ENCODE data around the gene YIPF1. TPM values are rescaled to one million over a fixed set of nuclear protein-coding genes. Genes with fewer than 3 reads are reported as not detected.

YIPF1 gene
- total RNA-seq, result 10 to 100 TPM; 11.2 to 23.5 (median 14.4) TPM
- 10 to 100 TPM in 1 of 2 donors, 1 to 10 TPM in 1; 8.7 to 29.5 TPM for polyA plus RNA-seq
- long read RNA-seq, donor 1, transcript YIPF1-201 (11 exons, 1,858 nt), result major isoform, 5 of 25 reads
- long read RNA-seq, donor 1, partial matches to known transcripts, result 3 of 25 reads
- long read RNA-seq, donor 1, other reads (novel, unspliced or antisense), result 16 of 25 reads
- long read RNA-seq, donor 2, transcript YIPF1-203 (11 exons, 1,602 nt), result major isoform, 22 of 122 reads
- long read RNA-seq, donor 2, transcript YIPF1-201 (11 exons, 1,858 nt), result minor isoform, 21 of 122 reads
- long read RNA-seq, donor 2, partial matches to known transcripts, result 4 of 122 reads
- long read RNA-seq, donor 2, other reads (novel, unspliced or antisense), result 75 of 122 reads
- long read RNA-seq, donor 3, partial matches to known transcripts, result 3 of 26 reads
- long read RNA-seq, donor 3, other reads (novel, unspliced or antisense), result 19 of 26 reads

DNA sequence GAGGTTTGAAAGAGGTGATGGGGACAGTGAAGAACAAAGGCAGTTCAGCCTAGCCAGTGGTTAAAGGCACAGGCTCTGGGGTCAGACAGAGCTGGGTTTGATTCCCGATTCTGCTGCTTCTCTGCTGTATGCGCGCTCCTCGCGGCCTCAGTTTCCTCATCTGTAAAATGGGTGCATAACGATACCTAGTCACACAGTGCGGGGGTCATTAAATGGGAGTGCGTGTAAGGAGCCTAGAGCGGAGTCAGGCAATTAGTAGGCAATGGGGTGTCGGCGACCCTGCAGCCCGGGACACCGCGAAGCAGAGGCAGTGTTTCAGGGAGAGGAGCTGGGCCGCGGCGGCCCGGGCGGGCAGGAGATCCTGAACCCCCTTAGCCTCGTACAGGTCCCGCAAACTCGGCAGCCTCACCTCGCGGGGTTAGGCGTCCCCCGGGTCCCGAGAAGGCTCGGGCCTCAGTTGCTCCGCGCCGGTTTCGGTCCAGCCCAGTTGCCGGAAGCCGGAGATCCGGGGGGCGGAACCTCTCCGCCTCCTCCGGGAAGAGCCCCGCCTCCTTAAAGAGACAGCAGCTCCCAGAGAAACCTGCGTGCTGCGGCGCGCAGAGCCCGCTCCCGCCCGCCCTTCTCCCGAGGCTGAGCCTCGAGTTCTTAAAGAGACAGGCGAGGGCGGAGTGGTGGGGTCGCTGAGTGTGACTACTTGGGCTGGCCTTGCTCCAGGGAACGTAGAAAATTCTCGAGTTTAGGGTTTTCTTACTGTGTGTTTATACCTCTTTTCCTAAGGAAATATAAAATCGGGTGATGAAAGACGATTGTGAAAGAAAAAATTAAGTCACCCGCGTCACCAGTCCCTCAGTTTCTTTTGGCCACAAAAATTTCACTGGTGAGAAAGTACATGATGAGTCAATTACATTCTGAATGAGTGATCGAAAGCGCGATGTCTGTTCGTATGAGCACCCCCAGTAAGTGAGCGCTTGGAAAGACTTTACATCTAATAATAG is at the start of gene YIPF1:
Gene YIPF1 (minus strand): TSS at position 494 of the 995 bp plus-strand sequence. CDS start 860 bp downstream, outside the sequence.
- Histone ChIP-seq H3K27me3 (no peaks in the 10 kb centered on the region), H3K36me3 (peaks cover 0 to 42% (median 12%) of the 10 kb centered on the region in 9 donors), H3K4me3 (peak within 1 kb of the TSS; percentile 44 to 100 (median 81)), H3K4me1 (peaks cover 0 to 45% (median 8%) of the 10 kb centered on the region in 12 donors), H3K27ac (peak within 1 kb of the TSS in 11 of 12 donors; percentile 19 to 92 (median 72)), H3K9me3 (no peaks in the 10 kb centered on the region)
- 2 to 4% (median 3%) methylated on average over 43 to 62 of the region's 62 CpGs for WGBS, 4 donors
- peak in 1 of 2 donors; percentile 67 for TF ChIP-seq POLR2A (IDR thresholded peaks at IDR 0.05)
- TF ChIP-seq, protein P1, sequence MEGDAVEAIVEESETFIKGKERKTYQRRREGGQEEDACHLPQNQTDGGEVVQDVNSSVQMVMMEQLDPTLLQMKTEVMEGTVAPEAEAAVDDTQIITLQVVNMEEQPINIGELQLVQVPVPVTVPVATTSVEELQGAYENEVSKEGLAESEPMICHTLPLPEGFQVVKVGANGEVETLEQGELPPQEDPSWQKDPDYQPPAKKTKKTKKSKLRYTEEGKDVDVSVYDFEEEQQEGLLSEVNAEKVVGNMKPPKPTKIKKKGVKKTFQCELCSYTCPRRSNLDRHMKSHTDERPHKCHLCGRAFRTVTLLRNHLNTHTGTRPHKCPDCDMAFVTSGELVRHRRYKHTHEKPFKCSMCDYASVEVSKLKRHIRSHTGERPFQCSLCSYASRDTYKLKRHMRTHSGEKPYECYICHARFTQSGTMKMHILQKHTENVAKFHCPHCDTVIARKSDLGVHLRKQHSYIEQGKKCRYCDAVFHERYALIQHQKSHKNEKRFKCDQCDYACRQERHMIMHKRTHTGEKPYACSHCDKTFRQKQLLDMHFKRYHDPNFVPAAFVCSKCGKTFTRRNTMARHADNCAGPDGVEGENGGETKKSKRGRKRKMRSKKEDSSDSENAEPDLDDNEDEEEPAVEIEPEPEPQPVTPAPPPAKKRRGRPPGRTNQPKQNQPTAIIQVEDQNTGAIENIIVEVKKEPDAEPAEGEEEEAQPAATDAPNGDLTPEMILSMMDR (IDR thresholded peaks at IDR 0.05), result no peak
- intact Hi-C loops (cut with DNase I), result loop anchor here (2.0 to 10.0 kb wide), 6 partner anchors 52 to 165 kb away; partner anchors contain the start of genes IFT25 (in 9 of the 10), LRRC42 (in 9 of the 10), TCEANC2 (in 4 of the 10) and TMEM59 (in 4 of the 10)
- ATAC-seq (peak; percentile 98 to 100 (median 100)), DNase-seq (peak; percentile 91 to 95 (median 93))

DNA sequence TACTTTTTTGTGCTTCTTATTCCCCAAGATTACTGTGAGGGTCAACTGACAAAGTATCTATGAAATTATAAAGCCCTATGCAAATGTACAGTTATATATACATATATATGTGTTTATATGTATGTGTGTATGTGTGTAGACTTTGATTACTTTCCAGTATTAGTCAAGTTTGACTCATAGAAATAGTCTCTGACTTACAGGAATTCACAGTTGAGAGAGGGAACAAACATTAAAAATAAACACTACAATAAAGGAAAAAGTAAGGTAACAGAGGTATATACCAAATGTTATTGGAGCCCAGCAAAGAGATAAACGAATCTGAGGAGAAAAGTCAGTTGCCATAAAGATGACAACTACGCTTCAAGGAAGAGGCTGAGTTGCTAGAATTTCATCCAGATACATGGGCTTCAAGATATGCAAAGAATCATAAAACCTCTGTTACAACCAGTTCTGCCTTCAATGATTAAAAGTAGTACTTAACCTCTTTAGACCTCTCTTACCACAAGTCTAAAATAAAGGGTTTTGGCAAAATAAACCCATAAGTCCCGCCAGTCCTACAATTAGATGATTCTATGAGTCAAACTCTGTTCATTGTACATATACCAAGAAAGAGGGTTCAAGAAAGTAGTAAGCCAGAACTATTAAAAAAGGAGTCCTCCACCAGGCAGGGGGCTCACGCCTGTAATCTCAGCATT is 48.7 kb upstream of the YIPF1 start:
- Histone ChIP-seq H3K4me1 (peaks cover 0 to 15% (median 0%) of the 10 kb centered on the region in 12 donors), H3K27me3 (no peaks in the 10 kb centered on the region), H3K27ac (no peak overlapping the region), H3K36me3 (peaks cover 0 to 32% (median 5%) of the 10 kb centered on the region in 9 donors), H3K4me3 (no peak overlapping the region), H3K9me3 (peaks cover 0 to 11% (median 3%) of the 10 kb centered on the region in 12 donors)
- DNase-seq (no peak), ATAC-seq (no peak)
- TF ChIP-seq POLR2A (IDR thresholded peaks at IDR 0.05), result no peak
- TF ChIP-seq, protein P1 (IDR thresholded peaks at IDR 0.05), result no peak
- 95 to 97% (median 96%) methylated on average over 4 of the region's 4 CpGs for WGBS, 4 donors
- intact Hi-C loops (cut with DNase I), result no loop called here

DNA sequence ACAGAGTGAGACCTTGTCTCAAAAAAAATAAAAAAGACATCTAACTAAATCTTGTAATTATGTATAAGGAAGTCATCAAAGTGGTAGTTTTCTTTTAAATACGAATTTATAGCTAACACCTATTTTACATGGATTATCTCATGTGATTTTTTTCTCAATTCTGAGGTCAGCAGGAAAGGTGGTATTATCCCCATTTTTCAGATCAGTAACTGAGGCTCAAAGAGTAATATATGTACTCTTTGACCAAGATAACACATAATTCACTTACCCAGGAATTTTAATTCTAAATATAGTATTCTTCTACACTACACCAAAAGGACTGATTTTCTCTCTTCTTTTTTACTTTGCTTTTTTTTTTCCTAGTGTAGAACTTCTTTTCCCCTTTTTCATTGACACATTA is 46.8 kb upstream of the YIPF1 start:
- Histone ChIP-seq H3K4me3 (no peak overlapping the region), H3K4me1 (peaks cover 0 to 5% (median 0%) of the 10 kb centered on the region in 12 donors), H3K27ac (no peak overlapping the region), H3K36me3 (peaks cover 0 to 32% (median 5%) of the 10 kb centered on the region in 9 donors), H3K27me3 (no peaks in the 10 kb centered on the region), H3K9me3 (peaks cover 0 to 18% (median 4%) of the 10 kb centered on the region in 12 donors)
- intact Hi-C loops (cut with DNase I), result no loop called here
- ATAC-seq, result no peak
- no peak for DNase-seq
- TF ChIP-seq POLR2A (IDR thresholded peaks at IDR 0.05), result no peak
- 92 to 100% (median 97%) methylated on average over 1 of the region's 1 CpG for whole genome bisulfite sequencing, 4 donors

Measured in heart left ventricle (tissue), 16 donors.